K562 (cell line): Measurements from ENCODE around the gene SPAG9. TPM values are rescaled to one million over a fixed set of nuclear protein-coding genes. Genes with fewer than 3 reads are reported as not detected.
A peak's percentile ranks its signal among the peaks of the same experiment; 100 is the strongest.

ENCODE experiments used
- BRCA1 ChIP-seq, 2 experiments: fragments of 450-650 bp in 1 of 2; sonication (generic) in 1 of 2; formaldehyde crosslinking in 1 of 2; IDR thresholded peaks; 2 replicates each; pipeline versions ENCODE4 v1.5.0 to v1.6.1; 2017 to 2020; ENCODE audit warnings: mild to moderate bottlenecking in 1 of 2, missing genetic modification reagents in 1 of 2
- CREM ChIP-seq: IDR thresholded peaks from 2 replicates; pipeline ENCODE4 v1.6.1; 2014; ENCODE audit warnings: antibody characterized with exemption, low read depth
- HSF4 ChIP-seq: fragments of 250-450 bp; sonication (Bioruptor Pico); IDR thresholded peaks from 2 replicates; pipeline ENCODE4 v2.1.2; 2022; ENCODE audit warnings: mild to moderate bottlenecking, moderate library complexity, borderline replicate concordance
- KDM5B ChIP-seq: fragments of 200-600 bp; sonication (generic); IDR thresholded peaks from 2 replicates; pipeline ENCODE4 v1.6.1; 2012; ENCODE audit warnings: low read depth, mild to moderate bottlenecking, moderate library complexity, low read length, control low read depth, inconsistent platforms; ENCODE audit not compliant: insufficient replicate concordance
- LEF1 ChIP-seq: fragments of 450-650 bp; IDR thresholded peaks from 2 replicates; pipeline ENCODE4 v1.6.1; 2016; ENCODE audit warnings: mild to moderate bottlenecking
- MBD2 ChIP-seq: sonication (generic); IDR thresholded peaks from 2 replicates; pipeline ENCODE4 v1.6.1; 2016; ENCODE audit warnings: low read depth, borderline replicate concordance
- NCOA4 ChIP-seq: fragments of 450-650 bp; IDR thresholded peaks from 2 replicates; pipeline ENCODE4 v1.6.1; 2018; ENCODE audit warnings: mild to moderate bottlenecking; ENCODE audit not compliant: partially characterized antibody
- SAFB2 ChIP-seq: fragments of 200-400 bp; formaldehyde crosslinking; IDR thresholded peaks from 2 replicates; pipeline ENCODE4 v1.6.1; 2018; ENCODE audit warnings: borderline replicate concordance, low read length, low read depth, moderate library complexity; ENCODE audit not compliant: severe bottlenecking
- SMARCB1 ChIP-seq: IDR thresholded peaks from 2 replicates; pipeline ENCODE4 v1.6.1; 2011; ENCODE audit warnings: improper control_type of control experiment, low read depth; ENCODE audit not compliant: insufficient read length
- ZFP1 ChIP-seq: fragments of 450-650 bp; formaldehyde crosslinking; IDR thresholded peaks from 2 replicates; pipeline ENCODE4 v1.4.0; 2020; ENCODE audit warnings: mild to moderate bottlenecking, mixed read lengths
- ZNF134 ChIP-seq: fragments of 250-450 bp; sonication (Bioruptor Pico); conservative IDR thresholded peaks from 2 replicates; pipeline ENCODE4 v1.4.0; 2020
- ZNF584 ChIP-seq: fragments of 200-800 bp; sonication (Bioruptor generic); IDR thresholded peaks from 2 replicates; pipeline ENCODE4 v1.6.1; 2016; ENCODE audit warnings: low read depth, mild to moderate bottlenecking, missing genetic modification characterization, missing compliant biosample characterization
- polyA plus RNA-seq, 8 experiments: library from polyadenylated mRNA; depleted of rRNA in 4 of 8; stranded (reverse) in 5 of 8; unstranded in 3 of 8; fragments of >200 nt; fragmentation: Nextera tagmentation in 2 of 8; fragmentation: Illumina TruSeq in 1 of 8; extraction: Ambion mirVana in 2 of 8; extraction: Trizol in 1 of 8; gene quantifications; 2 replicates each; pipeline versions ENCODE4 v1.2.1 to v1.2.3, GENCODE V29; 2011 to 2014; ENCODE audit warnings: inconsistent platforms in 1 of 8, missing spikeins in 1 of 8
- total RNA-seq, 7 experiments: library from RNA; depleted of rRNA in 6 of 7; stranded (reverse); fragments of >200 nt in 6 of 7; fragmentation: Illumina TruSeq in 2 of 7; extraction: Trizol in 2 of 7; gene quantifications; 2 replicates each; pipeline versions ENCODE4 v1.2.1 to v1.2.3, GENCODE V29; 2011 to 2021; ENCODE audit warnings: low replicate concordance in 1 of 7
- TF ChIP-seq, protein P1 (sequence below): fragments of 450-650 bp; conservative IDR thresholded peaks from 2 replicates; pipeline ENCODE4 v1.6.1; 2016; ENCODE audit warnings: missing genetic modification characterization, low read depth, mild to moderate bottlenecking, missing compliant biosample characterization, moderate library complexity
- TF ChIP-seq, protein P2 (sequence below): sonication (generic); formaldehyde crosslinking; IDR thresholded peaks from 2 replicates; pipeline ENCODE4 v1.8.0; 2022; ENCODE audit warnings: mild to moderate bottlenecking, missing genetic modification reagents
- TF ChIP-seq, protein P3 (sequence below): fragments of 250-450 bp; sonication (Bioruptor Pico); IDR thresholded peaks from 2 replicates; pipeline ENCODE4 v1.4.0; 2020; ENCODE audit warnings: mild to moderate bottlenecking

The SPAG9 gene
- total and polyA plus RNA-seq, 9 of the 15 experiments (the other 6 are each of a cell fraction or from before 2014, with no cell fraction given): 12.2 to 99.2 (median 58.2) TPM

DNA sequence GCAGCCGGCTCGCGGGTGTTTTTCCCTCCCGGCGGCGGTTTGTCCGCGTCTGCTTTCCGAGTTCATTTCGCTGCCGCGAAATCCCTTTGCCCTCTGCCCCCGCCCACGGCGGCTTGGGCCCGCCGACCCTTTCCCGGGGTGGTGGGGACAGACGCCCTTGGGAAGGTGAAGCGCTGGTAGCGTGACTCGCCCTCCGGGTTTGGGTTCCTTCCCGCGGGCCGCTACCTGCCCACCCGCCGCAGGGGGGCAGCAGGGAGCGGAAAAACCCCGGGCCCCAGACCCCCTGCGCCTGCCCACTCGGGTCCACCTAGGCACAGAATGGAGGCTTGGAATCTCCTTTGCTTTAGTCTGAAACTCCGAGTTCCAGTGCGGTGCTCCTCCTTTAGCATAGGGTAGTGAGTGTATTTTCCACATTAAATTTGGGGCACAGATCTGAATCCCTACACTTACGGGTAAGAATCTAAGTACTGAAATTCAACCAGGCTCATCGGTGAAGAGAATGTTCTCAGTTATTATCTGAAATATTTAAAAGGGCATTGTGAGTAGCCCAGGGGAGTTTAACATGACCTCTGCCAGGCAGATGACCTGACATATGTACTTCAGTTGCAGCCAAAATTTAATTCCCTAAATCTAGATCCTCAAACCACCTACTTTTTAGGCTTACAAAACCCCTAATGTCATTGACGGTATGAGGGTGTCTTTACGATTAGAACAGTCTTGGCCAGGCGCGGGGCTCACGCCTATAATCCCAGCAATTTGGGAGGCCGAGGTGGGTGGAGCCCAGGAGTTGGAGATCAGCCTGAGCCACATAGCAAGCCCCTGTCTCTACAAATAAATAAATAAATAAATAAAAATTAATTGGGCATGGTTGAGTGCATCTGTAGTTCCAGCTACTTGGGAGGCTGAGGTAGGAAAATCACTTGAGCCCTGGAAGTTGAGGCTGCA, 46.6 kb upstream of the SPAG9 start (continued):
- TF ChIP-seq, protein P1, sequence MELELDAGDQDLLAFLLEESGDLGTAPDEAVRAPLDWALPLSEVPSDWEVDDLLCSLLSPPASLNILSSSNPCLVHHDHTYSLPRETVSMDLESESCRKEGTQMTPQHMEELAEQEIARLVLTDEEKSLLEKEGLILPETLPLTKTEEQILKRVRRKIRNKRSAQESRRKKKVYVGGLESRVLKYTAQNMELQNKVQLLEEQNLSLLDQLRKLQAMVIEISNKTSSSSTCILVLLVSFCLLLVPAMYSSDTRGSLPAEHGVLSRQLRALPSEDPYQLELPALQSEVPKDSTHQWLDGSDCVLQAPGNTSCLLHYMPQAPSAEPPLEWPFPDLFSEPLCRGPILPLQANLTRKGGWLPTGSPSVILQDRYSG (tag): no peak
- TF ChIP-seq, protein P2, sequence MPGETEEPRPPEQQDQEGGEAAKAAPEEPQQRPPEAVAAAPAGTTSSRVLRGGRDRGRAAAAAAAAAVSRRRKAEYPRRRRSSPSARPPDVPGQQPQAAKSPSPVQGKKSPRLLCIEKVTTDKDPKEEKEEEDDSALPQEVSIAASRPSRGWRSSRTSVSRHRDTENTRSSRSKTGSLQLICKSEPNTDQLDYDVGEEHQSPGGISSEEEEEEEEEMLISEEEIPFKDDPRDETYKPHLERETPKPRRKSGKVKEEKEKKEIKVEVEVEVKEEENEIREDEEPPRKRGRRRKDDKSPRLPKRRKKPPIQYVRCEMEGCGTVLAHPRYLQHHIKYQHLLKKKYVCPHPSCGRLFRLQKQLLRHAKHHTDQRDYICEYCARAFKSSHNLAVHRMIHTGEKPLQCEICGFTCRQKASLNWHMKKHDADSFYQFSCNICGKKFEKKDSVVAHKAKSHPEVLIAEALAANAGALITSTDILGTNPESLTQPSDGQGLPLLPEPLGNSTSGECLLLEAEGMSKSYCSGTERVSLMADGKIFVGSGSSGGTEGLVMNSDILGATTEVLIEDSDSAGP (CRISPR knock-in tag): no peak
- TF ChIP-seq BRCA1 (IDR thresholded peaks at IDR 0.05) (no peak), BRCA1 (CRISPR knock-in tag; IDR thresholded peaks at IDR 0.05) (0 out of 2 replicates have a peak, but pooled peaks have one; percentile 61), KDM5B (no peak), MBD2 (no peak), ZFP1 (CRISPR knock-in tag) (no peak), CREM (no peak), NCOA4 (no peak), LEF1 (no peak), SMARCB1 (no peak), ZNF134 (CRISPR knock-in tag) (no peak), HSF4 (CRISPR knock-in tag) (no peak), ZNF584 (CRISPR knock-in tag) (no peak), SAFB2 (no peak)
- TF ChIP-seq, protein P3, sequence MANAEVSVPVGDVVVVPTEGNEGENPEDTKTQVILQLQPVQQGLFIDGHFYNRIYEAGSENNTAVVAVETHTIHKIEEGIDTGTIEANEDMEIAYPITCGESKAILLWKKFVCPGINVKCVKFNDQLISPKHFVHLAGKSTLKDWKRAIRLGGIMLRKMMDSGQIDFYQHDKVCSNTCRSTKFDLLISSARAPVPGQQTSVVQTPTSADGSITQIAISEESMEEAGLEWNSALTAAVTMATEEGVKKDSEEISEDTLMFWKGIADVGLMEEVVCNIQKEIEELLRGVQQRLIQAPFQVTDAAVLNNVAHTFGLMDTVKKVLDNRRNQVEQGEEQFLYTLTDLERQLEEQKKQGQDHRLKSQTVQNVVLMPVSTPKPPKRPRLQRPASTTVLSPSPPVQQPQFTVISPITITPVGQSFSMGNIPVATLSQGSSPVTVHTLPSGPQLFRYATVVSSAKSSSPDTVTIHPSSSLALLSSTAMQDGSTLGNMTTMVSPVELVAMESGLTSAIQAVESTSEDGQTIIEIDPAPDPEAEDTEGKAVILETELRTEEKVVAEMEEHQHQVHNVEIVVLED: no peak
